GM21447 (cell line): ENCODE results near the gene POLR1C.
"Not testable (repeated sequence)": the region's sequence is repeated elsewhere in the genome, so short reads cannot be mapped to it uniquely, and the experiment has no call there.

Source experiments
- ATAC-seq: cut with Tn5 transposase; IDR thresholded peaks from one replicate; pipeline ENCODE4 v1.9.1; 2021; ENCODE audit not compliant: unreplicated experiment

The POLR1C gene

DNA sequence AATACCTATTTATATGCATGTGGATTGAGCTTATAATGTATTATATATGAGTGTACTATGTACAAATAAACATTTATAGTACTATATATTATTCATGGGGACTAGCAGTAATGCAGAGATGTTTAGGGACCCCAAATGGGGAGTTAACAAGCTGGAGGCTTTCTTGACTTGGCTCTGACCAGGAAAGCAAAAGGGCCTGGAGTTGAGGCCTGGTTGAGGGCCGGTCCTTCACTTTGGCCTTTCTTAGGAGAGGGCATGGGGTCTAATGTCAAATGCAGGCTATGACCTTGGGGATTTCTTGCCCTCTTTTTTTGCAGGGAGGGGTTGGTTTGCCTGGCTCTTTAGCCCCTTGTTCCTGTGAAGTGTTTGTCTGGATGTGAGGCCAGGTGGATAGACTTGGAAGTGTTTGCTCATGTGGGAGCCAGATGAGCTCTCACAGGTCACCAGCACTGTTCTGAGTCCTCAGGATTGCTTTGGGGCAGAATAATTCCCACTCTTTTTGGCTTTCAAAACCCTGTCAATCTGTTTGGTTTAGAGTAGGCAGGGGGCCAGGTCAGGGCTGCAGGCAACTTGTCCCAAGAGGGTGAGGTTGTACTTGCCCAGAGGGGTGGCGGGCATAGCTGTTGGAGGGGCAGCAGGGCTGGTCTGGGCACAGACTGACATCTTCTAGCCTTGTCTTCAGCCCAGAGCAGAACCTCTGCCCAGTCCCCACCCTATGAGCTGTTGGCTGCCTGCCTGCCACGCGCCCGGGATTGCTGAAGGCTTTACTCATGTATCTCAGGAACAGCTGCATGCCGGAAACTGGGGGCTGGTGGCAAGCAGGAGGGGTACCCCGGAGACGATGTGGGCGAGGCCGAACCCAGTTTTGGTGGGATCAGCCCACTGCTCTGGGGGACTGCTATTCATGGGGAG lies 24.9 kb upstream of the POLR1C start:
- no peak for ATAC-seq

DNA sequence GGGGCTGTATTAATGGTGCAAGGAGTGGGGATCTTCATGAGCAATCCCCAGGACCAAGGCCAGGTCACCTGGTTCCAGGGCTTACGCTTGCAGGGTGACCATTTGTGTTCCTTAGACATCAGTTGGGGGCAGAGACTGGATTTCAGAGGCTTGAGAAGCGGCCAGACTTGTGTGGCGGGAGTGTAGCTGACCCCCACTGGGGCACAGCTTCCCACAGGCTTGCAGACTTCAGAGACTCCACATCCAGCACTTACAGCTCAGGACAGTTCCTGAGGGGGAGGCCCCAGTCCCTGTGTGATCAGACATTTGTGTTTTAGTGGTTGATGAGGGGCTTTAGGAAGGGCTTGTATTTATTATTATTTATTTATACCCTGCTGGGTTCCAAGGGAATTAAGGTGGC lies 24.2 kb upstream of the POLR1C start:
- ATAC-seq: no peak

- ATAC-seq: no peak
Observed at GRCh38 chr6:43493230-43493629, 23.7 kb upstream of the POLR1C start.

- no peak for ATAC-seq
Observed at GRCh38 chr6:43493833-43494232, 23.1 kb upstream of the POLR1C start.

GRCh38 chr6:43494321-43494720 lies 22.6 kb upstream of the POLR1C start:
- no peak for ATAC-seq

DNA sequence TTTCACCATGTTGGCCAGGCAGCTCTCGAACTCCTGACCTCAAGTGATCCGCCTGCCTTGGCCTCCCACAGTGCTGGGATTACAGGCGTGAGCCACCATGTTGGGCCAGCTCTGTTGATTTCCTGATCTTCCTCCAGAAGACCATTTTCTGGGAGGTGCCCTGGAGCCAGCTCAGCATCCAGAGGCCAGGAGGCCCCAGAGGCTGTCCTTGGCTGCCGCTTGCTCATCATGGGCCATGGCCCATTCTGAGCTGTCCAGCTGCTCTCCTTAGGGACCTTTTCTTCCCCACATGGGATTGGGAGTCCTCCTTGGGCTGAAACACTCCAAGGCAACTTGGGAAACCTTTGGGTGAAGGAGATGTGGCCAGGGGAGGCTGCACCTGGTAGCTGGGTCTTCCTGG lies 22.1 kb upstream of the POLR1C start:
- no peak for ATAC-seq

DNA sequence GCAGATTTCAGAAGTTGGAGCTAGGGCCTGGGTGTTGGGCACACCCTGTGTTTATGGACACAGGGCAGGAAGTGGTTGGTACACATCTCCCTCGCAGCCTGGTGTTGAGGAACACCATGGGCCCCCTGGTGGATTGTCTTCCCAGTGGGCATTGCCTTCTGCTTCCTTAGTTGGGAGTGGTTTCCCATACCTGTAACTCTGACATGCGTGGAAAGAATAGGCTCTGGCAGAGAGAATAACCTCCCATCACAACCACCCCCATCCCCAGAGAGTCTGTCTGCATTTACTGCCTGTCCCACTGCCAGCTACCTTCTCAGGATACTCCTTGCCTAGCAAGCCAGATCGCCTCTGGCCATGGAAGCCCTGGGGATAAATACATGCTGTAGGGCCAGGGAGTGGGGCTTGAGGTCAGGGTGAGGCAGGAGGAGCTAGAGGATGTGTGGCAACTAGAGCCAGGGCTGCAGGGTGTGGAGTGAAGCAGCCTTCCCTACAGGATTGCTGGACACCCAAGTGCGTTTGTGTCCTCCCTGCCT lies 21.4 kb upstream of the POLR1C start:
- ATAC-seq: no peak

GRCh38 chr6:43496370-43497128 lies 20.3 kb upstream of the POLR1C start:
- ATAC-seq: no peak

- no peak for ATAC-seq
Observed at GRCh38 chr6:43497129-43497396, 19.8 kb upstream of the POLR1C start.

DNA sequence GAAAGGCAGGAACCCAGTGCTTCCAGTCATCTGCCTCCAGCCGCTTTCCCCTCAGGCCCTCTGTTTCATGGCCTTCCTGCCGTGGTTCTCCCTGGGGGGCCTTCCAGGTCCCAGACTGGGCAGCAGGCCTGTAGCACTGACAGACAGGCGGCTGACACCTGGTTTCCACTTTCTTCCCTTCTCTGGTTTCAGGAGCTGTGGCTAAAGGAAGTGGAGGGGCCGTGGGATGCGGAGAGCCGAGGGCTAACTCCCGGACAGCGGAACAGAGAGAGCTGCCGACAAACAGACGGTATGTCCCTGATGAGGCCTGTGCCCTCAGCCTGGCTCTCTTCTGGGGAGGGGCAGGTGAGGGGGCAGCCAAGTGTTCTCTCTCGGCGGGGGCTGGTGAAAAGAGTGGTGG lies 19.2 kb upstream of the POLR1C start:
- ATAC-seq: no peak

DNA sequence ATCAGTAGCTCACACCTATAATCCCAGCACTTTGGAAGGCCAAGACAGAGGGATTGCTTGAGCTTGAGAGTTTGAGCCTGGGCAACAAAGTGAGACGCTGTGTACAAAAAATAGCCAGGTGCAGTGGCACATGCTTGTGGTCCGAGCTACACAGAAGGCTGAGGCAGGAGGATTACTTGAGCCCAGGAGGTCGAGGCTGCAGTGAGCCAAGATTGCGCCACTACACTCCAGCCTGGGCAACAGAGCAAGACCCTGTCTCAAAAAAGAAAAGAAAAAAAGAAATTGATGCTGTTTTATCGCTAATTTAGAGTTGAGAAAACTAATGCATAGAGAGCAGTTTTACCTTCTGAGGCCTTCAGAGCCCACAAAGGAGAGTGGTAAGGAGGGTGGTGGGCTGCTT lies 18.6 kb upstream of the POLR1C start:
- ATAC-seq: not testable (repeated sequence)

DNA sequence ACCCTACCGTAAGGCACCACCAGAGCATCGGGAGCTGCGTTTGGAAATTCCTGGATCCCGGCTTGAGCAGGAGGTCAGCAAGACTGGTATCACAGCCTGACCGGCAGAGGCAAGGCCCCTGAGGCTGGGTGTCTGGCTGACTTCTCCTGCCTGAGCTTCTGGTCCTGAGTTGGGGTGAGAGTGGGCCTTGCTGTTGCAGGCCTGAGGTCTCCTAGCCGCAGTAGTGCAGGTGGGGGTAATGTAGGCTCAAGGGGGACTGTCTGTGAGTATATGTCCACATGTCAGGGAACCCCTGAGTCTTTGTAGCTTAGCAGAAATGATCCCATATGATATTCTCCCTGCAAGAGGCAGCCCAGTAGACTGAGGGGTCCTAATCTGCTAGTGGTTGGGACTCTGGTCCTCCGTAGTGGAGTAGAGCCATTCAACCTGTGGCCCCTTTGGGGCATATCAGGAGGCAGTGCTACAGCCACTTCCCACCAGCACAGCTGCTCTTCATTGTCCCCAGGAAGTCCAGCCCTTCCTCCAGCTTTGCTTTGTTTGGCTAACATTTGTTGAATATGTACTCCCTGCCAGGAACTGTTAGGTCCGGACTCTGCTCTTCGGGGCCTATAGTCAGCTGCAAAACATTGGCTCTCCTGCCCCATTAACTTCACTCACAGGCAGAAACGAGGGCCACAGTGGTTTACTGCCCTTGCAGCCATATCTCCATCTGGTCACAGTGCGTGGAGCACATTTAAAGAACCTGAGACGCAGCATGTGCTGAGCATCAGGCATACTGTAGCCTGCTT lies 17.7 kb upstream of the POLR1C start:
- no peak for ATAC-seq

- no peak for ATAC-seq
Observed at GRCh38 chr6:43500921-43501320, 16.0 kb upstream of the POLR1C start.

GRCh38 chr6:43502666-43503065 lies 14.2 kb upstream of the POLR1C start:
- no peak for ATAC-seq

GRCh38 chr6:43503443-43503842 lies 13.4 kb upstream of the POLR1C start:
- ATAC-seq: no peak

DNA sequence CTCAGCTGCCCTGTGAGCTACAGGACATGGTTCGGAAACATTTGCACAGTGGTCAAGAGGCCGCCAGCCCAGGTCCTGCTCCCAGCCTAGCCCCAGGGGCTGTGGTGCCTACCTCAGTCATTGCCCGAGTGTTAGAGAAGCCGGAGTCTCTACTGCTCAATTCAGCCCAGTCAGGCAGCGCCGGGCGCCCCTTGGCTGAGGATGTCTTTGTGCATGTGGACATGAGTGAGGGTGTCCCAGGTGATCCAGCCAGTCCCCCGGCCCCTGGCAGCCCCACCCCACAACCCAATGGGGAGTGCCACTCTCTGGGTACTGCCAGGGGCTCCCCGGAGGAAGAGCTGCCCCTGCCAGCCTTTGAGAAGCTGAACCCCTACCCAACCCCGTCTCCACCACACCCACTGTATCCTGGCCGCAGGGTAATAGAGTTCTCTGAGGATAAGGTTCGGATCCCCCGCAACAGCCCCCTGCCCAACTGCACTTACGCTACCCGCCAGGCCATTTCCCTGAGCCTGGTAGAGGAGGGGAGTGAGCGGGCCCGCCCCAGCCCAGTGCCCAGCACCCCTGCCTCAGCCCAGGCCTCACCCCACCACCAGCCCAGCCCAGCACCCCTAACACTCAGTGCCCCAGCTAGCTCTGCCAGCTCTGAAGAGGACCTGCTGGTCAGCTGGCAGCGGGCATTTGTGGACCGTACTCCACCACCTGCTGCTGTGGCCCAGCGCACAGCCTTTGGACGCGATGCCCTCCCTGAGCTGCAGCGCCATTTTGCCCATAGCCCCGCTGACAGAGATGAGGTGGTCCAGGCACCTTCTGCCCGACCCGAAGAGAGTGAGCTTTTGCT lies 11.9 kb upstream of the POLR1C start:
- ATAC-seq: no peak

GRCh38 chr6:43505718-43506117 lies 11.2 kb upstream of the POLR1C start:
- ATAC-seq: no peak

- ATAC-seq: no peak
Observed at GRCh38 chr6:43506171-43506570, 10.7 kb upstream of the POLR1C start.

DNA sequence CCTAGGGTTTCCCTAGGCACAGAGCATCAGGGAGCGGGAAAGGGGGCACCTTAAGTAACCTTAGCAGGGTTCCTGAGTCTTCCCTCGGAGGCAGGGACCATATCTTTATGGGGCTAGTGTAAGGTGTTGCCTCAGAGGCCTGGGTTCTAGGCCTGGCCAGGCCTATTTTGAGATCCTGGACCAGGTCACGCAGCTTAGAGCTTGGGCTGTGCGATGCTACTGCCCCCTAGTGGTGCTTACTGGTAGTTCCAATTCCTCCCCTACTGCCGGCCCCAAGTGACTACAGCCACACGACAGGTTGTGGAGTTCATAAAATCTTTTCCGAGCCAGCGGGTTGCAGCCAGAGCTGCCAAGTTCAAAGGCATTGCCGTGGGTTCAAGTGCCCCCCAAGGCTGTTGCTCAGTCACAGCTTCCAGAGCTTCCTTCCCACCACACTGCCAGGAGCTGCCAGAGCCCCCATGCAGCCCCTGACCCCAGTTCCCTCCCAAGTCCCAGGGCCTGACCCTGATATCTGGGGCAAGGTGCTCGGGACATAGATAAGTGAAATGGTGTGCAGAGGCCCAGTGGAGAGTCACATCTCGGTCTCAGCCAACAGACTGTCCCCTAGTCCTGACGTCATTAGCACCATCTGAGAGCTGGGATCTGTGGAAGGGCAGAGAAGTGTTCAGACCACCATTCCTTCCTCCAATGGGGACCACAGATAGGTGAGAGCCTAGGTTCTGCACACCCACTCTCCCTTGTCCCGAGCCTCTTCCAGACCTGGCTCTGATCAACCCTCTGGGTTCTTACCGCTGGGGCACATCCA lies 10.0 kb upstream of the POLR1C start:
- no peak for ATAC-seq
